SH-SY5Y (cell line): ENCODE results near the gene GXYLT1.

Source experiments
- GATA2 ChIP-seq: IDR thresholded peaks from 2 replicates; pipeline ENCODE4 v1.6.1; 2011; ENCODE audit warnings: mild to moderate bottlenecking, low read depth, low read length
- GATA3 ChIP-seq: IDR thresholded peaks from 2 replicates; pipeline ENCODE4 v1.6.1; 2011; ENCODE audit warnings: low read depth, mild to moderate bottlenecking, low read length, moderate library complexity

GRCh38 chr12:42070036-42070435, 74.6 kb downstream of the GXYLT1 start:
- no peak for TF ChIP-seq GATA2
- no peak for TF ChIP-seq GATA3
